HepG2 (cell line): Measurements from ENCODE around the gene DNTTIP2. TPM values are rescaled to one million over a fixed set of nuclear protein-coding genes. Genes with fewer than 3 reads are reported as not detected.
A peak's percentile ranks its signal among the peaks of the same experiment; 100 is the strongest.

Source experiments
- AKAP8 ChIP-seq: sonication (generic); formaldehyde crosslinking; IDR thresholded peaks from 2 replicates; pipeline ENCODE4 v1.5.1; 2020; ENCODE audit warnings: mild to moderate bottlenecking, missing genetic modification reagents
- ATF4 ChIP-seq, 2 experiments: fragments of 450-650 bp in 1 of 2; sonication (generic) in 1 of 2; formaldehyde crosslinking; IDR thresholded peaks; 2 replicates each; pipeline versions ENCODE4 v1.5.0 to v1.8.0; 2020 to 2022; ENCODE audit warnings: mild to moderate bottlenecking in 1 of 2, missing genetic modification reagents in 1 of 2
- ATF7 ChIP-seq, 2 experiments: fragments of 450-650 bp in 1 of 2; sonication (generic) in 1 of 2; formaldehyde crosslinking in 1 of 2; IDR thresholded peaks; 2 replicates each; pipeline versions ENCODE4 v1.4.0 to v1.6.1; 2016 to 2020; ENCODE audit warnings: antibody characterized with exemption in 1 of 2, mild to moderate bottlenecking in 1 of 2, missing genetic modification reagents in 1 of 2
- BATF2 ChIP-seq: sonication (generic); formaldehyde crosslinking; IDR thresholded peaks from 2 replicates; pipeline ENCODE4 v1.8.0; 2022; ENCODE audit warnings: mild to moderate bottlenecking, missing genetic modification reagents, moderate library complexity
- CENPBD1 ChIP-seq: sonication (generic); formaldehyde crosslinking; IDR thresholded peaks from 2 replicates; pipeline ENCODE4 v1.8.0; 2022; ENCODE audit warnings: missing genetic modification reagents, low read depth, mild to moderate bottlenecking, borderline replicate concordance
- EED ChIP-seq: sonication (generic); formaldehyde crosslinking; IDR thresholded peaks from 2 replicates; pipeline ENCODE4 v1.5.0; 2020; ENCODE audit warnings: mild to moderate bottlenecking, missing genetic modification reagents
- HNRNPH1 ChIP-seq: fragments of 200-400 bp; formaldehyde crosslinking; optimal IDR thresholded peaks from 2 replicates; pipeline ENCODE3; 2017; ENCODE audit warnings: mild to moderate bottlenecking, low read depth, low read length
- LBX2 ChIP-seq: sonication (generic); formaldehyde crosslinking; IDR thresholded peaks from 2 replicates; pipeline ENCODE4 v1.5.0; 2020; ENCODE audit warnings: missing genetic modification reagents, mild to moderate bottlenecking, borderline replicate concordance
- PITX1 ChIP-seq: sonication (generic); formaldehyde crosslinking; IDR thresholded peaks from 2 replicates; pipeline ENCODE4 v1.5.1; 2020; ENCODE audit warnings: mild to moderate bottlenecking, missing genetic modification reagents
- SRSF4 ChIP-seq: fragments of 200-400 bp; formaldehyde crosslinking; IDR thresholded peaks from one replicate; pipeline ENCODE4 v1.6.1; 2018; ENCODE audit warnings: mild to moderate bottlenecking, low read depth, low read length, moderate library complexity; ENCODE audit not compliant: poor library complexity, severe bottlenecking
- TBP ChIP-seq: sonication (generic); formaldehyde crosslinking; IDR thresholded peaks from 2 replicates; pipeline ENCODE4 v1.5.0; 2020; ENCODE audit warnings: missing genetic modification reagents
- THAP11 ChIP-seq: IDR thresholded peaks from 2 replicates; pipeline ENCODE4 v1.6.1; 2016; ENCODE audit warnings: missing biosample characterization, missing genetic modification reagents
- ZBTB33 ChIP-seq: sonication (generic); formaldehyde crosslinking; IDR thresholded peaks from 2 replicates; pipeline ENCODE4 v1.4.0; 2020; ENCODE audit warnings: missing genetic modification reagents
- ZFY ChIP-seq: sonication (generic); formaldehyde crosslinking; IDR thresholded peaks from 2 replicates; pipeline ENCODE4 v1.4.0; 2020; ENCODE audit warnings: missing genetic modification reagents
- ZNF224 ChIP-seq: sonication (generic); formaldehyde crosslinking; IDR thresholded peaks from 2 replicates; pipeline ENCODE4 v1.5.0; 2020; ENCODE audit warnings: mild to moderate bottlenecking, missing genetic modification reagents
- ZNF253 ChIP-seq: sonication (generic); formaldehyde crosslinking; IDR thresholded peaks from 2 replicates; pipeline ENCODE4 v1.8.0; 2022; ENCODE audit warnings: mild to moderate bottlenecking, missing genetic modification reagents, borderline replicate concordance
- ZNF260 ChIP-seq: sonication (generic); formaldehyde crosslinking; IDR thresholded peaks from 2 replicates; pipeline ENCODE4 v1.4.0; 2020; ENCODE audit warnings: missing genetic modification reagents, low read depth, mild to moderate bottlenecking, borderline replicate concordance
- ZNF432 ChIP-seq: sonication (generic); formaldehyde crosslinking; IDR thresholded peaks from 2 replicates; pipeline ENCODE4 v1.5.0; 2020; ENCODE audit warnings: missing genetic modification reagents, mild to moderate bottlenecking, borderline replicate concordance
- ZNF550 ChIP-seq: sonication (generic); formaldehyde crosslinking; IDR thresholded peaks from 2 replicates; pipeline ENCODE4 v1.4.0; 2020; ENCODE audit warnings: mild to moderate bottlenecking, missing genetic modification reagents, borderline replicate concordance
- ZNF597 ChIP-seq: sonication (generic); formaldehyde crosslinking; IDR thresholded peaks from 2 replicates; pipeline ENCODE4 v1.5.0; 2020; ENCODE audit warnings: missing genetic modification reagents
- ZNF672 ChIP-seq: sonication (generic); formaldehyde crosslinking; IDR thresholded peaks from 2 replicates; pipeline ENCODE4 v1.8.1; 2022; ENCODE audit warnings: missing genetic modification reagents
- ZNF709 ChIP-seq: sonication (generic); formaldehyde crosslinking; IDR thresholded peaks from 2 replicates; pipeline ENCODE4 v1.5.0; 2020; ENCODE audit warnings: mild to moderate bottlenecking, missing genetic modification reagents
- ZNF841 ChIP-seq: sonication (generic); formaldehyde crosslinking; IDR thresholded peaks from 2 replicates; pipeline ENCODE4 v1.8.1; 2023; ENCODE audit warnings: missing genetic modification reagents, borderline replicate concordance
- ZSCAN20 ChIP-seq: sonication (generic); formaldehyde crosslinking; IDR thresholded peaks from 2 replicates; pipeline ENCODE4 v1.4.0; 2020; ENCODE audit warnings: missing genetic modification reagents, mild to moderate bottlenecking, borderline replicate concordance
- polyA plus RNA-seq, 8 experiments: library from polyadenylated mRNA; depleted of rRNA in 3 of 8; stranded (reverse) in 7 of 8; unstranded in 1 of 8; fragments of >200 nt; fragmentation: Illumina TruSeq in 4 of 8; extraction: Trizol in 4 of 8; gene quantifications; 2 replicates each; pipeline versions ENCODE4 v1.2.1 to v1.2.3, GENCODE V29; 2011 to 2016; ENCODE audit warnings: low read depth in 4 of 8, missing spikeins in 1 of 8, mixed read lengths in 1 of 8; ENCODE audit not compliant: insufficient read depth in 1 of 8
- total RNA-seq, 5 experiments: library from RNA; depleted of rRNA; stranded (reverse); fragments of >200 nt; fragmentation: Illumina TruSeq; extraction: Trizol; gene quantifications; 2 replicates each; pipeline ENCODE4 v1.2.3, GENCODE V29; 2016; ENCODE audit warnings: low read depth in 1 of 5

DNTTIP2 gene
- total and polyA plus RNA-seq, 2 of the 13 experiments (the other 11 are each of a cell fraction or from before 2014, with no cell fraction given) = 11.4 to 63.3 TPM

- TF ChIP-seq CENPBD1 = no peak
- no peak for TF ChIP-seq THAP11 (CRISPR knock-in tag)
- TF ChIP-seq SRSF4 = no peak
- TF ChIP-seq ZNF709 = no peak; the same call in 1 of the 2 replicates
- TF ChIP-seq HNRNPH1 = no peak
- TF ChIP-seq ZNF597 (CRISPR knock-in tag) = no peak
- TF ChIP-seq ZNF841 (CRISPR knock-in tag) = no peak
- TF ChIP-seq ZNF253 (CRISPR knock-in tag) = no peak
- TF ChIP-seq EED = no peak
- TF ChIP-seq ZNF550 = no peak
- peak; percentile 66; the same call in 1 of the 2 replicates for TF ChIP-seq ZSCAN20 (CRISPR knock-in tag)
- TF ChIP-seq ZNF260 (CRISPR knock-in tag) = no peak
- TF ChIP-seq PITX1 = no peak
- TF ChIP-seq ZNF672 (CRISPR knock-in tag) = no peak
- no peak for TF ChIP-seq LBX2 (CRISPR knock-in tag)
- no peak for TF ChIP-seq BATF2 (CRISPR knock-in tag)
- peak; percentile 51 for TF ChIP-seq ZFY
- TF ChIP-seq ATF7 (IDR thresholded peaks at IDR 0.05) = no peak
- no peak for TF ChIP-seq ATF7 (CRISPR knock-in tag; IDR thresholded peaks at IDR 0.05)
- TF ChIP-seq ZBTB33 = no peak
- TF ChIP-seq AKAP8 (CRISPR knock-in tag) = no peak
- no peak for TF ChIP-seq TBP (CRISPR knock-in tag)
- no peak for TF ChIP-seq ZNF224 (CRISPR knock-in tag)
- TF ChIP-seq ATF4 (CRISPR knock-in tag; IDR thresholded peaks at IDR 0.05) = 0 out of 4 replicates have a peak, but pooled peaks of 1 of the 2 experiments have one; percentile 14
- TF ChIP-seq ZNF432 (CRISPR knock-in tag) = no peak
These were observed 32.6 kb downstream of the DNTTIP2 start (continued) for GRCh38 chr1:93846206-93846991.
